HG02588 (cell line): ENCODE measurements around the gene ZNF491.
"Not testable (repeated sequence)": the region's sequence is repeated elsewhere in the genome, so short reads cannot be mapped to it uniquely, and the experiment has no call there.

Experiments used
- ATAC-seq: cut with Tn5 transposase; IDR thresholded peaks from one replicate; pipeline ENCODE4 v1.9.1; 2021; ENCODE audit warnings: mild to moderate bottlenecking, moderate library complexity; ENCODE audit not compliant: unreplicated experiment

ZNF491 gene

DNA sequence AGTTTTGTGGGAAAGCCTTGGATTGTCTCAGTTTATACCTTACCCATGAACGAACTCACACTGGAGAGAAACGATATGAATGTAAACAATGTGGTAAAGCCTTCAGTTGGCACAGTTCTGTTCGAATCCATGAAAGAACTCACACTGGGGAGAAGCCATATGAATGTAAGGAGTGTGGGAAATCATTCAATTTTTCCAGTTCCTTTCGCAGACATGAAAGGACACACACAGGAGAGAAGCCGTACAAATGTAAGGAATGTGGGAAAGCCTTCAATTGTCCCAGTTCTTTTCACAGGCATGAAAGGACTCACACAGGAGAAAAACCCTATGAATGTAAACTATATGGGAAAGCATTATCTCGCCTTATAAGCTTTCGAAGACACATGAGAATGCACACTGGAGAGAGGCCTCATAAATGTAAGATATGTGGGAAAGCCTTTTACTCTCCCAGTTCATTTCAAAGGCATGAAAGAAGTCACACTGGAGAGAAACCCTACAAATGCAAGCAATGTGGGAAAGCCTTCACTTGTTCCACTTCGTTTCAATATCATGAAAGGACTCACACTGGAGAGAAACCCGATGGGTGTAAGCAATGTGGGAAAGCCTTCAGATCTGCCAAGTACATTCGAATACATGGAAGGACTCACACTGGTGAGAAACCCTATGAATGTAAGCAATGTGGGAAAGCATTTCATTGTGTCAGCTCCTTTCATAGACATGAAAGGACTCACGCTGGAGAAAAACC is 8.2 kb downstream of the ZNF491 start:
- ATAC-seq: no peak

DNA sequence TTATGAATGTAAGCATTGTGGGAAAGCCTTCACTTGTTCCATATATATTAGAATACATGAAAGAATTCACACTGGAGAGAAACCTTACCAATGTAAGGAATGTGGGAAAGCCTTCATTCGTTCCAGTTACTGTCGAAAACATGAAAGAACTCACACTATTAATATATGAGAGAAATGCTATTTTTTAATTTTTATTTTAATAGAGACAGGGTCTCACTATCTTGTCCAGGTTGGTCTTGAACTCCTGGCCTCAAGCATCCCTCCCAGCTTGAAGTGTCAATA is 8.7 kb downstream of the ZNF491 start:
- no peak for ATAC-seq

DNA sequence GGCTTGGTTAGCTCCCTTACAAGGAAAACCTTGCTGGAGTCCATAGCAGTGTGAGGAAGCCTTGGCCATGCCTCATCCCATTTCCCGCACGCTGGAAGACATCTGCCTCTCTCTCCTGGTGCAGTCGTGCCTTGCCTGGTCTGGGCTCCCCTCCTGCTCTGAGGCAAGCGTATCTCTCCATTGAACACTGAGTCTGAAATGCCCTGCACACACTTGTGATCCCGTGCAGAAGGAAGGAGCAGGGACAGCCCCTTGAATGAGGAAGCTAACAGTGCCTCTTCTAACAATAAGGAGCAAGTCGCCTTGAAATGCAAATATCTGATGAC is 15.3 kb downstream of the ZNF491 start:
- no peak for ATAC-seq

DNA sequence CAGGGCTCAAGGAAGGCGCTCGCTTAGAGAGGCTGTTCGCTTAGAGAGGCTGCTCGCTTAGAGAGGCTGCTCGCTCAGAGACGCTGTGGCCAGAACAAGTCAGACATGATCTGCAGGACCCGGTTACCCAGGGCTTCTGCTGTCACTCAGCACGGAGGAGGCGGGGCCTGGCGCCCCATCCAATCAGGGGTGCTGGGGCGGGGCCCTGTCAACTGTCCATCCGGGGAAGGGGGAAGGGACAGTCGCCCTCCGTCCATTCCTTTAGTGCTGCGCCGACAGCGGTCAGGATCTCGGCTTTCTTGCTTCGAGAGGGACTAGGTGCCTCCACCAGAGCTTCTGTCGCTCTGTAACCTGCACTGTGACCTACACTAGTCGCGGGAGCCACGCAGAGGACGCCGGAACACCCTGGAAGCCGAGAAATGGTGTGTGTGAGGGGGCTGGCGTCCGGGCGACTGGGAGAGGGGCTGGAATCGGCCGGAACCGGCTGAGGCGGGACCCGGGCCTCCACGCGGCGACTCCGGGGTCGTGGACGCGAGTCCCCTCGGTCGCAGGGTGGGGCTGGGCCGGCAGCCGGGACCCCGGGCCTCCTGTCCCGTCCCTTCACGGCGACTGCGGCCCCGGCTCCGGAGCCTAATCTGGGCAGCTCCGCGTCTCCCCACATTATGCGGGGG is 15.8 kb downstream of the ZNF491 start, which contains the start of gene ZNF440:
ZNF440 (plus strand) TSS at position 245 of the 671 bp plus-strand sequence; CDS start at position 420, 175 bp downstream.
- peak; percentile 98 for ATAC-seq

GRCh38 chr19:11814700-11815035 is 16.3 kb downstream of the ZNF491 start:
- no peak for ATAC-seq

GRCh38 chr19:11821474-11822109 is 23.3 kb downstream of the ZNF491 start:
- ATAC-seq: no peak

GRCh38 chr19:11828957-11829876 is 30.9 kb downstream of the ZNF491 start:
- not testable (repeated sequence) for ATAC-seq

- no peak for ATAC-seq
Measured at GRCh38 chr19:11832253-11832912, 34.1 kb downstream of the ZNF491 start.

GRCh38 chr19:11833541-11833940 is 35.2 kb downstream of the ZNF491 start:
- no peak for ATAC-seq

DNA sequence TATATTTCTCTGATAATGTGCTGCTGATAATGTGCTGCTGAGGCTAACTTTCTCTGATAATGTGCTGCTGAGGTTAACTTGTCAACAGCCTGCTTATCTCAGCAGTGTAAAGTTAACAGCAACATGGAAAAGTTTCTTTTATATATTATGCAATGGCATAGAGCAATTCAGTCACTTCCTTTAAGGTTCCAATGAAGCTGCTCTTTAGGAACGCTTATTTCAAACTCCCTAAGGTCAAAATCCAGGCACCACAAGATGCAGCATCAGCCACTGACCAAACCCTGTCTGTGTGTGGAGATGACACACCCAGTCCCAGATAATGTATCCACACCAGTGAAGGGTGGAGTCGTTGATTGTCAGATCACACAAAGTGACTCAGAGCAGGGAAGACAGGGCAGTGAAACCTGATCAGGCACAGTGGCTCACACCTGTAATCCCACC is 37.3 kb downstream of the ZNF491 start:
- not testable (repeated sequence) for ATAC-seq

- no peak for ATAC-seq
Measured at GRCh38 chr19:11843722-11844121, 45.4 kb downstream of the ZNF491 start.

DNA sequence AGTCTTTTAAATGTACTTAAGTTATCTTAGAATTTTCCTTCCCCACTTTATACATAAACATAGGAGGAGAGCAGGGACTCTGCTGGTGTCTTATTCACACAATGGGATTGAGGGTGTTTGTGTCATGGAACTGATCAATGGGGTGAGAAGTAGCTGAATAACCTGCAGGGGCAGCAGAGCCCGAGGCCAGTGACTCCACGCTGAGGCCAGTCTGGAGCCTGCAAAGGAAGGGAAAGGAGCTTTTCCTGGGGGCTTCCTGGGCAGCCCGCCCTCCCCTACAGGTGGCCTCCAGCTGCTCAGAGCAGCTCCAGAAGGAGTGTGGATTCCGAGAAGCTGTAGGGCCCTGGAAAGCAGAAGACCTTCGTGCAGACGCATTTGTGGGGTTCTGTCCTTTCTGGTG is 49.3 kb downstream of the ZNF491 start:
- not testable (repeated sequence) for ATAC-seq

DNA sequence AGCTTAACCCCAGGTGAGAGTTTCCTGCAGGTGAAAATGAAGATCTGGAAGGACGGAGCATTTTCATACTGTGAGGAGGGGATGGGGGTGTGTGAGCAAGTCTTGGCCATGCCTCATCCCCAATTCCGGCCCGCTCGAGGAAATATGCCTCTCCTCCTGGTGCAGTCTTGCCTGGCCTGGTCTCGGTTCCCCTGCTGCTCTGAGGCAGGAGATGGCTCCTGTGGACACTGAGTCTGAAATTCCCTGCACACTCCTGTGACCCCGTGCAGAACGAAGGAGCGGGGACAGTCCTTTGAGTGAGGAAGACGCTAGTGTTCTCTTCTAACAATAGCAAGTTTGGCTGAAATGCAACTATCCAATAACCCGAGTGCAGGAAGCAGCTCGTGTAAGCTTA is 49.9 kb downstream of the ZNF491 start:
- peak; percentile 11 for ATAC-seq

DNA sequence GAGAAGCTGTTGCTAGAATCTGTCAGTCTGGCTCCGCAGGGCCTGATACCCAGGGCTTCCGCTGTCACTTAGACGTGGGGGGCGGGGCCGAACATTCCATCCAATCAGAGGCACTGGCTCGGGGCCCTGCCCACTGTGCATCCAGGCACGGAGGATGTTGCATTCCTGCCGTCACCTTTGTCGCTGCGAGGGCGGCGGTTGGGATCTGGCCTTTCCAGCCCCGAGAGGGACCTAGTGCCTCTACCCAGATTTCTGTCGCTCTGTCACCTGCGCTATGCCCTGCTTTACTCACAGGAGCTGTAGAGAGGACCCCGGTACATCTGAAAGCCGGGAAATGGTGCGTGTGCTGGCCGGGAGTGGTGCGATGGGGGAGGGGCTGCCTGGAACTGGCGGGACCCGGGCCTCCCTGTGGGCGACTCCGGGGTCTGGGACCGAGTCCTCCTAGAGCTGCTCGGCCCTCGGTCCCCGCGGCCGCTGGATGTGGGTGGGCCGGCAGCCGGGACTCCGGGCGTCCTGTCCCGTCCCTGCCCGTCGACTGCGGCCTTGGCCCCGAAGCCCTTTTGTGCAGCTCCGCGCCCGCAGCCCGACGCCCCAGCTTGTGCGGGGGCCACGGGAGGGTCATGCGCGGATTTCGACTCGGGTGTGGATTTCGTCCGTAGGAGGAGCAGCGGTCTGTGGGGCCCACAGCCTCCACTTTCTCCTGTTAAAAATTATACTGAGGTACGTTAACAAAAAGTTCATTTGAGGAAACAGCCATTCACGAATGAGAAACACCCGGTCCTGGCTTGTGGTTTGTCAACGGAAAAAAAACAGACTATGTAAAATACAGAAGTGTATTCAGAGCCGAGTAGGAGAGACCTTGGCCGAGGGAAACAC is 50.5 kb downstream of the ZNF491 start, which contains the start of gene ZNF439:
ZNF439 (plus strand) TSS at position 133 of the 876 bp plus-strand sequence; CDS start at position 275, 142 bp downstream.
- ATAC-seq: peak; percentile 78

GRCh38 chr19:11850289-11850688 is 52.0 kb downstream of the ZNF491 start:
- ATAC-seq: not testable (repeated sequence)

DNA sequence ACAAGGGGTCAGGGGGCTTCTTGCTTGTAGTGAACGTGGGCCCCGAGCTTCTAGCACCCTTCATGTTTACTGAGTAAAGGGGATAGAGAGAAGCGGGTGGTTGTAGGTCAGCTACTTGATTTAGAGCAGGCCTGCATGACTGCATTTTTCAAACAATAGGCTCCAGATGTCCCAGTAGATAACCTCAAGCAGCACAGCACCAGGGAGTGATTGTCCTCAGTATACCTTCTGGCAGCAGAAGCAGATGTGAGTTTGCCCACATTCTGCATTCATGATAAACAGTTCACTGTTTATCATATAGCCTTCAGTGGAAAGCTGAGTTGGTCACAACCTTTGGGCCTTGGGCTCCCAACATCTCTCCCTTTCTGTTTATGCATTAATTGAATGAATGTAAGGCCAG is 55.0 kb downstream of the ZNF491 start:
- ATAC-seq: no peak

GRCh38 chr19:11856596-11857250 is 58.4 kb downstream of the ZNF491 start:
- no peak for ATAC-seq
